K562 (cell line): Measurements from ENCODE around the gene TXNIP. TPM values are rescaled to one million over a fixed set of nuclear protein-coding genes. Genes with fewer than 3 reads are reported as not detected.

ENCODE experiments used
- KDM1A ChIP-seq, 2 experiments: fragments of 450-650 bp; IDR thresholded peaks; 2 replicates each; pipeline ENCODE4 v1.6.1; 2016; ENCODE audit warnings: mild to moderate bottlenecking in 2 of 2
- OTX1 ChIP-seq: fragments of 450-650 bp; formaldehyde crosslinking; IDR thresholded peaks from 2 replicates; pipeline ENCODE4 v1.4.0; 2022; ENCODE audit warnings: mild to moderate bottlenecking
- SRSF1 ChIP-seq: fragments of 200-400 bp; formaldehyde crosslinking; IDR thresholded peaks from 2 replicates; pipeline ENCODE4 v1.6.1; 2017; ENCODE audit warnings: mild to moderate bottlenecking, low read depth, low read length, moderate library complexity
- TARDBP ChIP-seq: fragments of 450-650 bp; IDR thresholded peaks from 2 replicates; pipeline ENCODE4 v1.6.1; 2016
- TOE1 ChIP-seq, 2 experiments: fragments of 450-650 bp in 1 of 2; sonication (generic) in 1 of 2; formaldehyde crosslinking in 1 of 2; IDR thresholded peaks; 2 replicates each; pipeline versions ENCODE4 v1.7.1 to v1.8.0; 2016 to 2022; ENCODE audit warnings: borderline replicate concordance in 2 of 2, mild to moderate bottlenecking in 2 of 2, antibody characterized with exemption in 1 of 2, inconsistent platforms in 1 of 2, low read depth in 1 of 2, missing genetic modification reagents in 1 of 2, moderate library complexity in 1 of 2
- ZSCAN29 ChIP-seq: fragments of 450-650 bp; IDR thresholded peaks from 2 replicates; pipeline ENCODE4 v1.6.1; 2017
- polyA plus RNA-seq, 8 experiments: library from polyadenylated mRNA; depleted of rRNA in 4 of 8; stranded (reverse) in 5 of 8; unstranded in 3 of 8; fragments of >200 nt; fragmentation: Nextera tagmentation in 2 of 8; fragmentation: Illumina TruSeq in 1 of 8; extraction: Ambion mirVana in 2 of 8; extraction: Trizol in 1 of 8; gene quantifications; 2 replicates each; pipeline versions ENCODE4 v1.2.1 to v1.2.3, GENCODE V29; 2011 to 2014; ENCODE audit warnings: inconsistent platforms in 1 of 8, missing spikeins in 1 of 8
- total RNA-seq, 7 experiments: library from RNA; depleted of rRNA in 6 of 7; stranded (reverse); fragments of >200 nt in 6 of 7; fragmentation: Illumina TruSeq in 2 of 7; extraction: Trizol in 2 of 7; gene quantifications; 2 replicates each; pipeline versions ENCODE4 v1.2.1 to v1.2.3, GENCODE V29; 2011 to 2021; ENCODE audit warnings: low replicate concordance in 1 of 7
- TF ChIP-seq, protein P1 (sequence below): IDR thresholded peaks from 2 replicates; pipeline ENCODE4 v1.6.1; 2012; ENCODE audit warnings: low read depth, low read length, improper control_type of control experiment, borderline replicate concordance
- TF ChIP-seq, protein P2 (sequence below): sonication (generic); formaldehyde crosslinking; IDR thresholded peaks from 2 replicates; pipeline ENCODE4 v1.8.0; 2022; ENCODE audit warnings: missing genetic modification reagents, mild to moderate bottlenecking, moderate library complexity, borderline replicate concordance
- TF ChIP-seq, protein P3 (sequence below): fragments of 250-450 bp; sonication (Bioruptor Pico); IDR thresholded peaks from 2 replicates; pipeline ENCODE4 v1.5.0; 2021
- TF ChIP-seq, protein P4 (sequence below): sonication (generic); formaldehyde crosslinking; IDR thresholded peaks from 2 replicates; pipeline ENCODE4 v1.8.0; 2022; ENCODE audit warnings: missing genetic modification reagents, mild to moderate bottlenecking, borderline replicate concordance
- TF ChIP-seq, protein P5 (sequence below): sonication (generic); formaldehyde crosslinking; IDR thresholded peaks from 2 replicates; pipeline ENCODE4 v1.8.0; 2022; ENCODE audit warnings: mild to moderate bottlenecking, missing genetic modification reagents, borderline replicate concordance
- TF ChIP-seq, protein P6 (sequence below): sonication (generic); formaldehyde crosslinking; IDR thresholded peaks from 2 replicates; pipeline ENCODE4 v1.8.1; 2023; ENCODE audit warnings: mild to moderate bottlenecking, missing genetic modification reagents
- TF ChIP-seq, protein P7 (sequence below): fragments of 450-650 bp; formaldehyde crosslinking; IDR thresholded peaks from 2 replicates; pipeline ENCODE4 v1.4.0; 2020; ENCODE audit warnings: mild to moderate bottlenecking, moderate library complexity

The TXNIP gene
- total and polyA plus RNA-seq, 9 of the 15 experiments (the other 6 are each of a cell fraction or from before 2014, with no cell fraction given), result 120 to 499 (median 257) TPM

- TF ChIP-seq, protein P1, sequence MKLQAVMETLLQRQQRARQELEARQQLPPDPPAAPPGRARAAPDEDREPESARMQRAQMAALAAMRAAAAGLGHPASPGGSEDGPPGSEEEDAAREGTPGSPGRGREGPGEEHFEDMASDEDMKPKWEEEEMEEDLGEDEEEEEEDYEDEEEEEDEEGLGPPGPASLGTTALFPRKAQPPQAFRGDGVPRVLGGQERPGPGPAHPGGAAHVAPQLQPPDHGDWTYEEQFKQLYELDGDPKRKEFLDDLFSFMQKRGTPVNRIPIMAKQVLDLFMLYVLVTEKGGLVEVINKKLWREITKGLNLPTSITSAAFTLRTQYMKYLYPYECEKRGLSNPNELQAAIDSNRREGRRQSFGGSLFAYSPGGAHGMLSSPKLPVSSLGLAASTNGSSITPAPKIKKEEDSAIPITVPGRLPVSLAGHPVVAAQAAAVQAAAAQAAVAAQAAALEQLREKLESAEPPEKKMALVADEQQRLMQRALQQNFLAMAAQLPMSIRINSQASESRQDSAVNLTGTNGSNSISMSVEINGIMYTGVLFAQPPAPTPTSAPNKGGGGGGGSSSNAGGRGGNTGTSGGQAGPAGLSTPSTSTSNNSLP, result 0 out of 2 replicates have a peak, but pooled peaks have one; percentile 52
- TF ChIP-seq SRSF1 (no peak), KDM1A (IDR thresholded peaks at IDR 0.05) (peak in 1 of 2 experiments; percentile 29; a peak in 2 of 4 replicates), TOE1 (IDR thresholded peaks at IDR 0.05; ENCODE audit: borderline replicate concordance) (no peak), TOE1 (CRISPR knock-in tag; IDR thresholded peaks at IDR 0.05; ENCODE audit: borderline replicate concordance, low read depth) (no peak), OTX1 (CRISPR knock-in tag) (0 out of 2 replicates have a peak, but pooled peaks have one; percentile 53), ZSCAN29 (peak; percentile 60; the same call in 1 of the 2 replicates), TARDBP (peak; percentile 73)
- TF ChIP-seq, protein P2, sequence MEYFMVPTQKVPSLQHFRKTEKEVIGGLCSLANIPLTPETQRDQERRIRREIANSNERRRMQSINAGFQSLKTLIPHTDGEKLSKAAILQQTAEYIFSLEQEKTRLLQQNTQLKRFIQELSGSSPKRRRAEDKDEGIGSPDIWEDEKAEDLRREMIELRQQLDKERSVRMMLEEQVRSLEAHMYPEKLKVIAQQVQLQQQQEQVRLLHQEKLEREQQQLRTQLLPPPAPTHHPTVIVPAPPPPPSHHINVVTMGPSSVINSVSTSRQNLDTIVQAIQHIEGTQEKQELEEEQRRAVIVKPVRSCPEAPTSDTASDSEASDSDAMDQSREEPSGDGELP (CRISPR knock-in tag), result no peak
- TF ChIP-seq, protein P3, sequence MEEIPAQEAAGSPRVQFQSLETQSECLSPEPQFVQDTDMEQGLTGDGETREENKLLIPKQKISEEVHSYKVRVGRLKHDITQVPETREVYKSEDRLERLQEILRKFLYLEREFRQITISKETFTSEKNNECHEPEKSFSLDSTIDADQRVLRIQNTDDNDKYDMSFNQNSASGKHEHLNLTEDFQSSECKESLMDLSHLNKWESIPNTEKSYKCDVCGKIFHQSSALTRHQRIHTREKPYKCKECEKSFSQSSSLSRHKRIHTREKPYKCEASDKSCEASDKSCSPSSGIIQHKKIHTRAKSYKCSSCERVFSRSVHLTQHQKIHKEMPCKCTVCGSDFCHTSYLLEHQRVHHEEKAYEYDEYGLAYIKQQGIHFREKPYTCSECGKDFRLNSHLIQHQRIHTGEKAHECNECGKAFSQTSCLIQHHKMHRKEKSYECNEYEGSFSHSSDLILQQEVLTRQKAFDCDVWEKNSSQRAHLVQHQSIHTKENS (CRISPR knock-in tag), result no peak
- TF ChIP-seq, protein P4, sequence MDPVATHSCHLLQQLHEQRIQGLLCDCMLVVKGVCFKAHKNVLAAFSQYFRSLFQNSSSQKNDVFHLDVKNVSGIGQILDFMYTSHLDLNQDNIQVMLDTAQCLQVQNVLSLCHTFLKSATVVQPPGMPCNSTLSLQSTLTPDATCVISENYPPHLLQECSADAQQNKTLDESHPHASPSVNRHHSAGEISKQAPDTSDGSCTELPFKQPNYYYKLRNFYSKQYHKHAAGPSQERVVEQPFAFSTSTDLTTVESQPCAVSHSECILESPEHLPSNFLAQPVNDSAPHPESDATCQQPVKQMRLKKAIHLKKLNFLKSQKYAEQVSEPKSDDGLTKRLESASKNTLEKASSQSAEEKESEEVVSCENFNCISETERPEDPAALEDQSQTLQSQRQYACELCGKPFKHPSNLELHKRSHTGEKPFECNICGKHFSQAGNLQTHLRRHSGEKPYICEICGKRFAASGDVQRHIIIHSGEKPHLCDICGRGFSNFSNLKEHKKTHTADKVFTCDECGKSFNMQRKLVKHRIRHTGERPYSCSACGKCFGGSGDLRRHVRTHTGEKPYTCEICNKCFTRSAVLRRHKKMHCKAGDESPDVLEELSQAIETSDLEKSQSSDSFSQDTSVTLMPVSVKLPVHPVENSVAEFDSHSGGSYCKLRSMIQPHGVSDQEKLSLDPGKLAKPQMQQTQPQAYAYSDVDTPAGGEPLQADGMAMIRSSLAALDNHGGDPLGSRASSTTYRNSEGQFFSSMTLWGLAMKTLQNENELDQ, result no peak
- TF ChIP-seq, protein P5, sequence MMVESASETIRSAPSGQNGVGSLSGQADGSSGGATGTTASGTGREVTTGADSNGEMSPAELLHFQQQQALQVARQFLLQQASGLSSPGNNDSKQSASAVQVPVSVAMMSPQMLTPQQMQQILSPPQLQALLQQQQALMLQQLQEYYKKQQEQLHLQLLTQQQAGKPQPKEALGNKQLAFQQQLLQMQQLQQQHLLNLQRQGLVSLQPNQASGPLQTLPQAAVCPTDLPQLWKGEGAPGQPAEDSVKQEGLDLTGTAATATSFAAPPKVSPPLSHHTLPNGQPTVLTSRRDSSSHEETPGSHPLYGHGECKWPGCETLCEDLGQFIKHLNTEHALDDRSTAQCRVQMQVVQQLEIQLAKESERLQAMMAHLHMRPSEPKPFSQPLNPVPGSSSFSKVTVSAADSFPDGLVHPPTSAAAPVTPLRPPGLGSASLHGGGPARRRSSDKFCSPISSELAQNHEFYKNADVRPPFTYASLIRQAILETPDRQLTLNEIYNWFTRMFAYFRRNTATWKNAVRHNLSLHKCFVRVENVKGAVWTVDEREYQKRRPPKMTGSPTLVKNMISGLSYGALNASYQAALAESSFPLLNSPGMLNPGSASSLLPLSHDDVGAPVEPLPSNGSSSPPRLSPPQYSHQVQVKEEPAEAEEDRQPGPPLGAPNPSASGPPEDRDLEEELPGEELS (CRISPR knock-in tag), result no peak
- TF ChIP-seq, protein P6, sequence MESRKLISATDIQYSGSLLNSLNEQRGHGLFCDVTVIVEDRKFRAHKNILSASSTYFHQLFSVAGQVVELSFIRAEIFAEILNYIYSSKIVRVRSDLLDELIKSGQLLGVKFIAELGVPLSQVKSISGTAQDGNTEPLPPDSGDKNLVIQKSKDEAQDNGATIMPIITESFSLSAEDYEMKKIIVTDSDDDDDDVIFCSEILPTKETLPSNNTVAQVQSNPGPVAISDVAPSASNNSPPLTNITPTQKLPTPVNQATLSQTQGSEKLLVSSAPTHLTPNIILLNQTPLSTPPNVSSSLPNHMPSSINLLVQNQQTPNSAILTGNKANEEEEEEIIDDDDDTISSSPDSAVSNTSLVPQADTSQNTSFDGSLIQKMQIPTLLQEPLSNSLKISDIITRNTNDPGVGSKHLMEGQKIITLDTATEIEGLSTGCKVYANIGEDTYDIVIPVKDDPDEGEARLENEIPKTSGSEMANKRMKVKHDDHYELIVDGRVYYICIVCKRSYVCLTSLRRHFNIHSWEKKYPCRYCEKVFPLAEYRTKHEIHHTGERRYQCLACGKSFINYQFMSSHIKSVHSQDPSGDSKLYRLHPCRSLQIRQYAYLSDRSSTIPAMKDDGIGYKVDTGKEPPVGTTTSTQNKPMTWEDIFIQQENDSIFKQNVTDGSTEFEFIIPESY, result 0 out of 2 replicates have a peak, but pooled peaks have one; percentile 6
- TF ChIP-seq, protein P7, sequence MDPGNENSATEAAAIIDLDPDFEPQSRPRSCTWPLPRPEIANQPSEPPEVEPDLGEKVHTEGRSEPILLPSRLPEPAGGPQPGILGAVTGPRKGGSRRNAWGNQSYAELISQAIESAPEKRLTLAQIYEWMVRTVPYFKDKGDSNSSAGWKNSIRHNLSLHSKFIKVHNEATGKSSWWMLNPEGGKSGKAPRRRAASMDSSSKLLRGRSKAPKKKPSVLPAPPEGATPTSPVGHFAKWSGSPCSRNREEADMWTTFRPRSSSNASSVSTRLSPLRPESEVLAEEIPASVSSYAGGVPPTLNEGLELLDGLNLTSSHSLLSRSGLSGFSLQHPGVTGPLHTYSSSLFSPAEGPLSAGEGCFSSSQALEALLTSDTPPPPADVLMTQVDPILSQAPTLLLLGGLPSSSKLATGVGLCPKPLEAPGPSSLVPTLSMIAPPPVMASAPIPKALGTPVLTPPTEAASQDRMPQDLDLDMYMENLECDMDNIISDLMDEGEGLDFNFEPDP (CRISPR knock-in tag), result no peak
Measured at GRCh38 chr1:146036965-146037646, 40.7 kb upstream of the TXNIP start (continued).
